GM12872 (cell line): Measurements from ENCODE around the gene NRXN2.

Experiments
- TF ChIP-seq, protein P1 (sequence below): IDR thresholded peaks from 3 replicates; pipeline ENCODE4 v1.5.1; 2011; ENCODE audit warnings: low read depth, mild to moderate bottlenecking, low read length, moderate library complexity; ENCODE audit not compliant: insufficient read depth

NRXN2 gene

DNA sequence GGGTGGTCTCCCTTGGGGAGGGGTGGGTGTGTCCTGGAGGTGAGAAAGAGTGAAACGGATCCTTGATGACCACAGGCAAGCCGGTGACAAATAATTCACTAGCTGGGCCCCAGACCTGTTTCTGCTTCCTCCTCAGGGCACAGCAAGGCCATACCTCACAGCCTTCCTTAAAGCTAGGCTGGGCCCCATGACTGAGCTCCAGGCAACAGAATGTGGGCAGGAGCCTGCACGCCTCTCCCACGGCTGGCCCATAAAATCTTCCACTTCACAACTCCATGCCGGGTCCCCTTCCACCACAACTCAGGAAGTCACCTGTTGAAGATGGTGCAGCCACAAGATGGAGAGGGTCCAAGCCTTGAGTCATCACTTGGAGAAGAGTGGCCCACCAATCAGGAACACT, 108.1 kb downstream of the NRXN2 start:
- TF ChIP-seq, protein P1, sequence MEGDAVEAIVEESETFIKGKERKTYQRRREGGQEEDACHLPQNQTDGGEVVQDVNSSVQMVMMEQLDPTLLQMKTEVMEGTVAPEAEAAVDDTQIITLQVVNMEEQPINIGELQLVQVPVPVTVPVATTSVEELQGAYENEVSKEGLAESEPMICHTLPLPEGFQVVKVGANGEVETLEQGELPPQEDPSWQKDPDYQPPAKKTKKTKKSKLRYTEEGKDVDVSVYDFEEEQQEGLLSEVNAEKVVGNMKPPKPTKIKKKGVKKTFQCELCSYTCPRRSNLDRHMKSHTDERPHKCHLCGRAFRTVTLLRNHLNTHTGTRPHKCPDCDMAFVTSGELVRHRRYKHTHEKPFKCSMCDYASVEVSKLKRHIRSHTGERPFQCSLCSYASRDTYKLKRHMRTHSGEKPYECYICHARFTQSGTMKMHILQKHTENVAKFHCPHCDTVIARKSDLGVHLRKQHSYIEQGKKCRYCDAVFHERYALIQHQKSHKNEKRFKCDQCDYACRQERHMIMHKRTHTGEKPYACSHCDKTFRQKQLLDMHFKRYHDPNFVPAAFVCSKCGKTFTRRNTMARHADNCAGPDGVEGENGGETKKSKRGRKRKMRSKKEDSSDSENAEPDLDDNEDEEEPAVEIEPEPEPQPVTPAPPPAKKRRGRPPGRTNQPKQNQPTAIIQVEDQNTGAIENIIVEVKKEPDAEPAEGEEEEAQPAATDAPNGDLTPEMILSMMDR = no peak

DNA sequence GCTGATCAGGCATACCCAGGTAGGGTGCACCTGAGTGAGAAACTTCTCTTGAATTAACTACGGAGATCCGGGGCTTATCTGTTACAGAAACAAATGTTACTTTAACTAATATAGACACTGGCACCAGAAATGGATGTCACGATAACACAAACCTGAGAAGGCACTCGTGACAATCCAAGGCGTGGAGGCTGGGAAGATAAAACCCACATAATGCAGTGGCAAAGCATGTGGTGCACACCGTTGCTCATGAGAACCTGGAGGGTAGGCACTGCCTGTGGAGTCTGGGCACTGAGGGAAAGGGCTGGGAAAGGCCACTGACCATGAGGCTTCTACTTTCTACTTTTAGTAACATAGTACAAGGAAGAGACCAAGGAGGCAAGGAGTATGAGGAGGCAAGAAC, 109.3 kb downstream of the NRXN2 start:
- TF ChIP-seq, protein P1 = no peak

DNA sequence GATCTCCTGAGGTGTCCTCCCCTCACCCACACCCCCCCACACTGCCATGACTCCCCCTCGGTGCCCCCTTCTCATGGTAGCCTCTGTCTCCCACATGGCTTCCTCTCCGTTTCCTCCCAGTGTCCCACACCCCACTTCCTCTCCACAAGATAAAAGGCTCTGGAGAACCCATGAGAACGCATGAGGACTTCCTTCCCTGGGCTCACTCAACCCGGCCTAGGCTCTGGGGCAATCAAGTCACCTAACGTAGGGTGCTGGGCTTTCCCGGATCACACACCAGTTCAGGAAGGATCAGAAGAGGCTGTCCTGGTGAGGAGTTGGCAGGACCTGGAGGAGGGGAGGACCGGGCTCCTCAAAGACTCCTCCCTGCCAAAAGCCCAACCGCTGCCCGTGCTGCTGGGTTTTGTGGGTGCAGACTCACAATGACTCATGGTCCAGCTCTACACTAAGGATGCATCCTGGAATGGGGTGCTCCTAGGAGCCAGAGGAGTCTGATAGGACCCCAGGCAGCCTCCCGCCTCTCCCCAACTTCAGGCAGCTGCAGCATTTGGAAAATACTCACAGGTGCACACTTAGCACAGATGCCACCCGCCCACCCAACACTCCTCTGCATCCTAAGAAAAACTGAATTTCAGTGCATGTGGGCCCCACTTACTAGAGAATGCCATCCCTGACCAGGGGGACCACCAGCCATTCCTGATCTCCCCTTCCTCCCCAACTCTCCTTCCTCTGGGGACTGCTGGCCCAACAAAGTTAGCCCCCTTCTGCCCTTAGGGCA, 110.9 kb downstream of the NRXN2 start:
- TF ChIP-seq, protein P1 = no peak

DNA sequence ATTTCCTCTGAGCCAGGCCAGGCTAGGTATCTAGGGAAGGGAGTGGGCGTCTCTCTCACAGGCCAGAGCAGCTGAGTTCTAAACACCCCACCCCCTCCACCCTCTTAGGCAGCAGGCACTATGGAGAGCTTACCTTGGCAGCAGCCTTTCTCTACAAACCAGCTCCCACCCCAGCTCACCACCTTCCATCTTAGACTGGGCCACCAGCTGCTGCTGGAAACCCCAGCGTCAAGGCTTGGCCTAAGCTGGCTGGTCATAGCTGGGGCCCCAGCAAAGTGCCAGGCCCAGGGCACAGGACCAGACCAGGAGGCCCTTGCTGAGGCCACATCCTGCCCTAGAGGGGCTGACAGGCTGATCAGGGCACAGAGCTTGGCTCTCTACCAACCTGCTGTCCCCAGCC, 111.8 kb downstream of the NRXN2 start:
- TF ChIP-seq, protein P1 = no peak

DNA sequence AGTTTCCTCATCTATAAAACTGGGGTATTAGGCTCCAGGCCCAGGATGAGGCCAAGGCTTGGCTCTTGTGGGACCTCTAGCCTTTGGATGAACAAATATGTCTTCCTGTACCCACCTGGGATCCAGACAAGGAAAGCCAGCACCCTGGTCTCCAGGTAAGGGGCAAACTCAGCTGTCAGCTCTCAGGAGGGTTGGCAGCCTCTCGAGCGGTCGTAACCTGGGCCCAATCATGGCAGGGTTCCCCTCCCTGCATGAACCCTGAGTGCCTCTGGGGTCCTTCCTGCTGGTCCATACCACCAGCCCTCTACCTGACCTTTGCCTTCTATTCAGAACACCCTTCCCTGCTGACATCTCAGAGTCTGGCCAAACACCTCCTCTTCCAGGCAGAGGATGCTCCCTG, 112.4 kb downstream of the NRXN2 start:
- TF ChIP-seq, protein P1 = no peak

DNA sequence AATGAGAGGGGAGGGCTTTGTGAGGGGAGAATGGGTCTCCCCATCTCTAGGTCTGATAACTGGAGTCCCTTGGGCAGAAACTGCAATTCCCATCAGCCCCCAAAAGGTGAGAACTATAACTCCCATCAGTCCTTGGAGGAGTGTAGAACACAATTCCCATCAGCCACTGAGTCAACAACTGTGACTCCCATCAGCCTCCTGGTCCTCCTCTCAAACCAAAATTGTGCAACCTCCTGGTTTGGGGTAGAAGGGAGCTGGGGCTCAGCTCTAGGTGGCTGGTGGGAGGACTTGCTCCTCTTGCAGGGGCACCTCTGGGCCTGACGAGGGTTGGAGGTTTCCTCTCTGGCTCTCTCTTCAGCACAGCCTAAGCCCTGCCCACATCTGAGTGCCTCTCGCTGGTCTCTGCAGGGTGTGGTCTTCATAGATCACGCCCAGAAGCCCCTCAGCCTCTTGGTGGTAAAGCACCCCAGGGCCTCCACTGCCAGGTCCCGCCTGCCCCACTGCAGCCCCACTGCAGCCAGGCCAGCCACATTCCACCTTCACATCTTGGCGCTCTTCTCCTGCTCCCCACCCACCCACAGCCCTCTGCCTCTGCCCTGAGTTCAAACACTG, 113.5 kb downstream of the NRXN2 start:
- TF ChIP-seq, protein P1 = no peak

DNA sequence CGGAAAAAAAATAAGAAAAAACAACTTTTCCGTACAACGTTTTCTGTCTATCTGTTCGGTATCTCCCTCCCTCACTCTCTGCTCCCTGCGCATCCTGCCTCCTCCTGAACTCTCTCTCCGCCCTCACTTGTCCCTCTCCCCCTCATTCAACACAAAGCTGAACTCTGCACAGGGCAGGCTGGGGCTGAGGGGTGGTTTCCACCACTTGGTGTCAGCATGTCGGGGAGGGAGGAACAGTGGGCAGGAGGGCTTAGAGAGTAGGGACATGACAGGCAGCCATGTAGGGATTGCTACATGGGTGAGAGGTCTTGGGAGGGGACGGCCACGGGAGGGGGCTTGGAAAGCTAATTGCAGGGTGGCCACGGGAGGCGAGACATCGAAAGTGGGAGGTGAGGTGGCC, 114.4 kb downstream of the NRXN2 start:
- TF ChIP-seq, protein P1 = no peak
